Testis (tissue), 2 donors: Measurements from ENCODE around the gene TNNI3K.

Source experiments
- POLR2A ChIP-seq: fragments of 450-650 bp; IDR thresholded peaks from one replicate; pipeline ENCODE4 v1.6.1; 2017; ENCODE audit warnings: antibody characterized with exemption, mild to moderate bottlenecking, moderate library complexity
- TF ChIP-seq, protein P1 (sequence below), 3 experiments: fragments of 450-650 bp in 2 of 3; fragments of 200-600 bp in 1 of 3; sonication (generic) in 1 of 3; IDR thresholded peaks; one replicate each; pipeline ENCODE4 v1.5.1; 2016 to 2019; ENCODE audit warnings: antibody characterized with exemption in 3 of 3, mild to moderate bottlenecking in 2 of 3, moderate library complexity in 1 of 3

DNA sequence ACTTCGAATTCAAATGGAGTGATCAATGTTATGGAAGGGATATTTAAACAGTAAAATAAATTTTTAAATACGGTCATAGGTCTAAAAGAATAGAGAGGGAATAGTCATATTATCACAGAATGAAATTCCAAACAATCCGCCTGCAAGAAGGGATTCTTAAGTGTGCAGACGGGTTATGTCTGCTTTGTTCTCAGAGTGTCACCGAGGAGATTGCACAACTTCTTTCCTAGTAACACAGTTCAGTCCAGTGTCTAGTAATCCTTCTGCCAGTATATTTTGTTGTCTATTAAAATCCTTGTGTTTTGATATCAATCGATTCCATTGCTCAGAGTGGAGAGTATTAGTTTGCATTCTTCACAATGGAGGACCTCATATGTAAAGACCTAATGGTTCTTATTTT is 228.8 kb downstream of the TNNI3K start:
- TF ChIP-seq, protein P1, sequence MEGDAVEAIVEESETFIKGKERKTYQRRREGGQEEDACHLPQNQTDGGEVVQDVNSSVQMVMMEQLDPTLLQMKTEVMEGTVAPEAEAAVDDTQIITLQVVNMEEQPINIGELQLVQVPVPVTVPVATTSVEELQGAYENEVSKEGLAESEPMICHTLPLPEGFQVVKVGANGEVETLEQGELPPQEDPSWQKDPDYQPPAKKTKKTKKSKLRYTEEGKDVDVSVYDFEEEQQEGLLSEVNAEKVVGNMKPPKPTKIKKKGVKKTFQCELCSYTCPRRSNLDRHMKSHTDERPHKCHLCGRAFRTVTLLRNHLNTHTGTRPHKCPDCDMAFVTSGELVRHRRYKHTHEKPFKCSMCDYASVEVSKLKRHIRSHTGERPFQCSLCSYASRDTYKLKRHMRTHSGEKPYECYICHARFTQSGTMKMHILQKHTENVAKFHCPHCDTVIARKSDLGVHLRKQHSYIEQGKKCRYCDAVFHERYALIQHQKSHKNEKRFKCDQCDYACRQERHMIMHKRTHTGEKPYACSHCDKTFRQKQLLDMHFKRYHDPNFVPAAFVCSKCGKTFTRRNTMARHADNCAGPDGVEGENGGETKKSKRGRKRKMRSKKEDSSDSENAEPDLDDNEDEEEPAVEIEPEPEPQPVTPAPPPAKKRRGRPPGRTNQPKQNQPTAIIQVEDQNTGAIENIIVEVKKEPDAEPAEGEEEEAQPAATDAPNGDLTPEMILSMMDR (IDR thresholded peaks at IDR 0.05): no peak
- TF ChIP-seq POLR2A: no peak
